HEK293 (cell line): ENCODE measurements around the gene MICU2.

ENCODE experiments used
- CTCF ChIA-PET: fragments of 350-600 bp; formaldehyde crosslinking; extraction: SDS; loops from one replicate; lab custom pipeline; 2021; ENCODE audit warnings: antibody characterized with exemption; lab: Yijun Ruan, JAX
- POLR2A ChIA-PET: fragments of 300-600 bp; formaldehyde crosslinking; extraction: SDS; loops from one replicate; lab custom pipeline; 2020; ENCODE audit warnings: antibody characterized with exemption, inconsistent platforms; lab: Yijun Ruan, JAX
- H3K27ac ChIP-seq: fragments of 200-500 bp; sonication (Bioruptor generic); 2 replicates; pipeline ENCODE4 v1.5.1; 2014; ENCODE audit warnings: low read depth, low read length, control low read depth, inconsistent platforms; ENCODE audit errors: extremely low read depth
- H3K36me3 ChIP-seq, 2 experiments: fragments of 200-500 bp in 1 of 2; sonication (Bioruptor generic) in 1 of 2; 1 replicate in 1 of 2; 2 replicates in 1 of 2; pipeline ENCODE4 v1.5.1; 2014 to 2017; ENCODE audit warnings: inconsistent platforms in 2 of 2, low read length in 2 of 2; ENCODE audit not compliant: control insufficient read depth in 2 of 2, insufficient read depth in 1 of 2
- H3K4me1 ChIP-seq: fragments of 200-500 bp; sonication (Bioruptor generic); 2 replicates; pipeline ENCODE4 v1.5.1; 2014; ENCODE audit warnings: mild to moderate bottlenecking, low read length, inconsistent platforms; ENCODE audit not compliant: control insufficient read depth, insufficient read depth
- H3K4me3 ChIP-seq: 2 replicates; pipeline ENCODE4 v1.5.1; 2011; ENCODE audit warnings: low read depth, mild to moderate bottlenecking, control low read depth, low read length, moderate library complexity
- H3K9me3 ChIP-seq: fragments of 200-500 bp; sonication (Bioruptor generic); 2 replicates; pipeline ENCODE4 v1.5.1; 2014; ENCODE audit warnings: low read depth, low read length, inconsistent platforms; ENCODE audit not compliant: control insufficient read depth, insufficient read depth
- KLF16 ChIP-seq: fragments of 450-650 bp; formaldehyde crosslinking; IDR thresholded peaks from 2 replicates; pipeline ENCODE4 v1.5.1; 2017; ENCODE audit warnings: missing biosample characterization, missing genetic modification characterization
- KLF9 ChIP-seq: fragments of 450-650 bp; formaldehyde crosslinking; IDR thresholded peaks from 2 replicates; pipeline ENCODE4 v1.5.1; 2016; ENCODE audit warnings: missing biosample characterization, missing genetic modification characterization, low read depth
- SCRT2 ChIP-seq: fragments of 450-650 bp; formaldehyde crosslinking; IDR thresholded peaks from 2 replicates; pipeline ENCODE4 v1.5.1; 2016; ENCODE audit warnings: missing biosample characterization, missing genetic modification characterization
- SP2 ChIP-seq: fragments of 450-650 bp; formaldehyde crosslinking; IDR thresholded peaks from 2 replicates; pipeline ENCODE4 v1.5.1; 2016; ENCODE audit warnings: missing biosample characterization, missing genetic modification characterization
- SP3 ChIP-seq: fragments of 450-650 bp; formaldehyde crosslinking; IDR thresholded peaks from 2 replicates; pipeline ENCODE4 v1.5.1; 2016; ENCODE audit warnings: missing biosample characterization, missing genetic modification characterization
- YY1 ChIP-seq: fragments of 450-650 bp; formaldehyde crosslinking; IDR thresholded peaks from 2 replicates; pipeline ENCODE4 v1.5.1; 2018; ENCODE audit warnings: missing biosample characterization, missing genetic modification characterization
- ZBTB48 ChIP-seq: fragments of 450-650 bp; formaldehyde crosslinking; IDR thresholded peaks from 2 replicates; pipeline ENCODE4 v1.5.1; 2016; ENCODE audit warnings: missing biosample characterization, missing genetic modification characterization
- ZNF202 ChIP-seq: fragments of 450-650 bp; formaldehyde crosslinking; IDR thresholded peaks from 2 replicates; pipeline ENCODE4 v1.5.1; 2016; ENCODE audit warnings: missing biosample characterization, missing genetic modification characterization, borderline replicate concordance
- ZNF23 ChIP-seq: fragments of 450-650 bp; formaldehyde crosslinking; IDR thresholded peaks from 2 replicates; pipeline ENCODE4 v1.5.1; 2016; ENCODE audit warnings: missing biosample characterization, missing genetic modification characterization, borderline replicate concordance
- ZNF335 ChIP-seq: fragments of 450-650 bp; formaldehyde crosslinking; conservative IDR thresholded peaks from 2 replicates; pipeline ENCODE4 v1.5.1; 2016; ENCODE audit warnings: missing biosample characterization, missing genetic modification characterization
- ZNF354C ChIP-seq: fragments of 450-650 bp; formaldehyde crosslinking; IDR thresholded peaks from 2 replicates; pipeline ENCODE4 v1.5.1; 2016; ENCODE audit warnings: missing biosample characterization, missing genetic modification characterization, low read depth, borderline replicate concordance
- ZNF366 ChIP-seq: fragments of 450-650 bp; formaldehyde crosslinking; conservative IDR thresholded peaks from 2 replicates; pipeline ENCODE4 v1.5.1; 2016; ENCODE audit warnings: missing biosample characterization, missing genetic modification characterization
- ZNF391 ChIP-seq: fragments of 450-650 bp; formaldehyde crosslinking; IDR thresholded peaks from 2 replicates; pipeline ENCODE4 v1.5.1; 2016; ENCODE audit warnings: low read depth, missing biosample characterization, missing genetic modification characterization, borderline replicate concordance
- ZNF510 ChIP-seq: fragments of 450-650 bp; formaldehyde crosslinking; IDR thresholded peaks from 2 replicates; pipeline ENCODE4 v1.5.1; 2018; ENCODE audit warnings: mild to moderate bottlenecking, missing genetic modification characterization, missing biosample characterization; ENCODE audit not compliant: insufficient replicate concordance
- ZNF521 ChIP-seq: fragments of 450-650 bp; formaldehyde crosslinking; IDR thresholded peaks from 2 replicates; pipeline ENCODE4 v1.5.1; 2017; ENCODE audit warnings: missing biosample characterization, mild to moderate bottlenecking, missing genetic modification characterization
- ZNF529 ChIP-seq: fragments of 450-650 bp; formaldehyde crosslinking; IDR thresholded peaks from 2 replicates; pipeline ENCODE4 v1.5.1; 2017; ENCODE audit warnings: missing genetic modification characterization, missing biosample characterization; ENCODE audit not compliant: insufficient replicate concordance
- ZNF561 ChIP-seq: fragments of 450-650 bp; IDR thresholded peaks from 2 replicates; pipeline ENCODE4 v1.5.1; 2018; ENCODE audit warnings: missing biosample characterization, missing genetic modification characterization, borderline replicate concordance
- ZNF76 ChIP-seq: fragments of 450-650 bp; formaldehyde crosslinking; IDR thresholded peaks from 2 replicates; pipeline ENCODE4; 2016; ENCODE audit warnings: low read depth, missing biosample characterization, missing genetic modification characterization, borderline replicate concordance
- ZNF776 ChIP-seq: fragments of 450-650 bp; formaldehyde crosslinking; IDR thresholded peaks from 2 replicates; pipeline ENCODE4 v1.5.0; 2017; ENCODE audit warnings: missing biosample characterization, missing genetic modification characterization, borderline replicate concordance
- ZXDB ChIP-seq: fragments of 450-650 bp; formaldehyde crosslinking; IDR thresholded peaks from 2 replicates; pipeline ENCODE4 v1.5.1; 2016; ENCODE audit warnings: missing biosample characterization, missing genetic modification characterization
- TF ChIP-seq, protein P1 (sequence below): fragments of 450-650 bp; formaldehyde crosslinking; IDR thresholded peaks from 2 replicates; pipeline ENCODE4 v1.5.1; 2017; ENCODE audit warnings: missing biosample characterization, missing genetic modification characterization
- TF ChIP-seq, protein P2 (sequence below): fragments of 450-650 bp; formaldehyde crosslinking; IDR thresholded peaks from 2 replicates; pipeline ENCODE4 v1.5.1; 2016; ENCODE audit warnings: missing biosample characterization, missing genetic modification characterization, borderline replicate concordance
- TF ChIP-seq, protein P3 (sequence below): fragments of 450-650 bp; formaldehyde crosslinking; IDR thresholded peaks from 2 replicates; pipeline ENCODE4 v1.5.1; 2017; ENCODE audit warnings: missing biosample characterization, missing genetic modification characterization
- TF ChIP-seq, protein P4 (sequence below): fragments of 450-650 bp; formaldehyde crosslinking; IDR thresholded peaks from 2 replicates; pipeline ENCODE4 v1.5.1; 2016; ENCODE audit warnings: missing biosample characterization, missing genetic modification characterization, low read depth
- TF ChIP-seq, protein P5 (sequence below): fragments of 450-650 bp; formaldehyde crosslinking; IDR thresholded peaks from 2 replicates; pipeline ENCODE4 v1.5.1; 2016; ENCODE audit warnings: missing biosample characterization, missing genetic modification characterization

MICU2 gene

DNA sequence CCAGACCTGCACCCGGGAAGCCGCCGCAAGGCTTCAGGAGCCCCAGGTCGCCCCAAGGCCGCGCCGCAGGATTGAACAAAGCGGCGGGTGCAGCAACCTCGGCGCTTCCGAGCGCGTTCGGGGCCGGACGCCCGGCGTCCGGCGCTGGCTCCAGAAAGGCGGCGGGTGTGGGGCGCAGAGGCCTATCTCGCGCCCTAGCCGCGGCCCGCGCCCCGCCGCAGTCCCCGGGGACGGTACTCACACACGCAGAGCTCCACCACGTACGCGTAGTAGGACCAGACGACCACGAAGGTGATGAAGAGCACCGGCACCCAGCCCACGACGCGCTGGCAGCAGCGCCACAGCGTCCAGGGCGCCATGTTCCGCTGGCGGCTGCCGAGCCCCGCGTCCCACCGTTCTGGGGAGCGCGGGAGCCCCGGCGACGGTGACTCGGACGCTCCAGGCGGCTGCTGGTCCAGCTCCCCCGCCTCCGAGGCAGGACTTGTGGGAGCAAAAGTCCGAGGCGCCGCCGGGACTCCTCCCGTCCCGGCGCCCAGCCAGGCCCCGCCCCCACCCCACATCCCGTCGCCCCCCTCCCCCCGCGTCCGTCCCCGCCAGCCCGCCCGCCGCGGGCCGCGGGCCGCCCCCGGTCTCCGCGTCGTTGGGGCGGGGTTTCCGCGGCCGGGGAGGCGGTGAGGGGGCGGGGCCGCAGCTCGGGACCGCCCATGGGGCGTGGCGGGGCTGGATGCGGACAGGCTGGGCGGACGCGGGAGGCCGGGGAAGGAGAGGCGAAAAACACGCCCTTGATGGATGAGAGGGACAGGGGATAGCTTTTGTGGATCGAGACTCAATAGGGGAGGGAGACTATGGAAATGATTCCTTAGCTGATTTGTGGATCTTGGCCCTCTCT, 144.9 kb downstream of the MICU2 start, which contains the start of gene ZDHHC20:
Gene ZDHHC20 (minus strand): TSS at position 491 of the 889 bp plus-strand sequence. CDS start 132 bp downstream, at position 359.
- ChIA-PET CTCF (interaction anchor here (0.6 to 1.5 kb wide), 6 partner anchors 17 to 638 kb away, joined by 3 to 5 read pairs (median 4); no protein-coding TSS in a partner anchor), POLR2A (interaction anchor here (1.3 kb wide), 1 partner anchor 161 kb away, joined by 4 read pairs; no protein-coding TSS in a partner anchor)
- H3K36me3 ChIP-seq, result no peaks in the 10 kb centered on the region
- H3K9me3 ChIP-seq, result no peaks in the 10 kb centered on the region
- peak within 1 kb of the TSS; percentile 96 for H3K4me3 ChIP-seq
- peak within 1 kb of the TSS; percentile 93 for H3K27ac ChIP-seq
- H3K4me1 ChIP-seq, result no peaks in the 10 kb centered on the region
- TF ChIP-seq YY1 (peak; percentile 57; the same call in 1 of the 2 replicates), ZNF366 (peak; percentile 38; the same call in 1 of the 2 replicates), ZBTB48 (tag by site-specific recombination) (no peak), ZNF391 (tag by site-specific recombination) (0 out of 2 replicates have a peak, but pooled peaks have one; percentile 24), ZNF521 (no peak), ZNF529 (tag by site-specific recombination) (no peak), SP2 (peak; percentile 56; the same call in 1 of the 2 replicates), ZNF202 (tag by site-specific recombination) (no peak), KLF9 (tag by site-specific recombination) (peak; percentile 30; the same call in 1 of the 2 replicates), ZXDB (0 out of 2 replicates have a peak, but pooled peaks have one; percentile 16), ZNF561 (tag by site-specific recombination) (peak; percentile 44; the same call in 1 of the 2 replicates), ZNF776 (tag by site-specific recombination) (no peak), ZNF335 (peak; percentile 26; the same call in 1 of the 2 replicates), SP3 (tag by site-specific recombination) (peak; percentile 78), KLF16 (tag by site-specific recombination) (0 out of 2 replicates have a peak, but pooled peaks have one; percentile 32), ZNF23 (tag by site-specific recombination) (no peak), SCRT2 (tag by site-specific recombination) (peak; percentile 64; the same call in 1 of the 2 replicates), ZNF76 (tag by site-specific recombination) (peak; percentile 50; the same call in 1 of the 2 replicates), ZNF510 (tag by site-specific recombination) (no peak), ZNF354C (tag by site-specific recombination) (no peak)
- TF ChIP-seq, protein P1, sequence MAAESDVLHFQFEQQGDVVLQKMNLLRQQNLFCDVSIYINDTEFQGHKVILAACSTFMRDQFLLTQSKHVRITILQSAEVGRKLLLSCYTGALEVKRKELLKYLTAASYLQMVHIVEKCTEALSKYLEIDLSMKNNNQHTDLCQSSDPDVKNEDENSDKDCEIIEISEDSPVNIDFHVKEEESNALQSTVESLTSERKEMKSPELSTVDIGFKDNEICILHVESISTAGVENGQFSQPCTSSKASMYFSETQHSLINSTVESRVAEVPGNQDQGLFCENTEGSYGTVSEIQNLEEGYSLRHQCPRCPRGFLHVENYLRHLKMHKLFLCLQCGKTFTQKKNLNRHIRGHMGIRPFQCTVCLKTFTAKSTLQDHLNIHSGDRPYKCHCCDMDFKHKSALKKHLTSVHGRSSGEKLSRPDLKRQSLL (tag by site-specific recombination), result 0 out of 2 replicates have a peak, but pooled peaks have one; percentile 55
- TF ChIP-seq, protein P2, sequence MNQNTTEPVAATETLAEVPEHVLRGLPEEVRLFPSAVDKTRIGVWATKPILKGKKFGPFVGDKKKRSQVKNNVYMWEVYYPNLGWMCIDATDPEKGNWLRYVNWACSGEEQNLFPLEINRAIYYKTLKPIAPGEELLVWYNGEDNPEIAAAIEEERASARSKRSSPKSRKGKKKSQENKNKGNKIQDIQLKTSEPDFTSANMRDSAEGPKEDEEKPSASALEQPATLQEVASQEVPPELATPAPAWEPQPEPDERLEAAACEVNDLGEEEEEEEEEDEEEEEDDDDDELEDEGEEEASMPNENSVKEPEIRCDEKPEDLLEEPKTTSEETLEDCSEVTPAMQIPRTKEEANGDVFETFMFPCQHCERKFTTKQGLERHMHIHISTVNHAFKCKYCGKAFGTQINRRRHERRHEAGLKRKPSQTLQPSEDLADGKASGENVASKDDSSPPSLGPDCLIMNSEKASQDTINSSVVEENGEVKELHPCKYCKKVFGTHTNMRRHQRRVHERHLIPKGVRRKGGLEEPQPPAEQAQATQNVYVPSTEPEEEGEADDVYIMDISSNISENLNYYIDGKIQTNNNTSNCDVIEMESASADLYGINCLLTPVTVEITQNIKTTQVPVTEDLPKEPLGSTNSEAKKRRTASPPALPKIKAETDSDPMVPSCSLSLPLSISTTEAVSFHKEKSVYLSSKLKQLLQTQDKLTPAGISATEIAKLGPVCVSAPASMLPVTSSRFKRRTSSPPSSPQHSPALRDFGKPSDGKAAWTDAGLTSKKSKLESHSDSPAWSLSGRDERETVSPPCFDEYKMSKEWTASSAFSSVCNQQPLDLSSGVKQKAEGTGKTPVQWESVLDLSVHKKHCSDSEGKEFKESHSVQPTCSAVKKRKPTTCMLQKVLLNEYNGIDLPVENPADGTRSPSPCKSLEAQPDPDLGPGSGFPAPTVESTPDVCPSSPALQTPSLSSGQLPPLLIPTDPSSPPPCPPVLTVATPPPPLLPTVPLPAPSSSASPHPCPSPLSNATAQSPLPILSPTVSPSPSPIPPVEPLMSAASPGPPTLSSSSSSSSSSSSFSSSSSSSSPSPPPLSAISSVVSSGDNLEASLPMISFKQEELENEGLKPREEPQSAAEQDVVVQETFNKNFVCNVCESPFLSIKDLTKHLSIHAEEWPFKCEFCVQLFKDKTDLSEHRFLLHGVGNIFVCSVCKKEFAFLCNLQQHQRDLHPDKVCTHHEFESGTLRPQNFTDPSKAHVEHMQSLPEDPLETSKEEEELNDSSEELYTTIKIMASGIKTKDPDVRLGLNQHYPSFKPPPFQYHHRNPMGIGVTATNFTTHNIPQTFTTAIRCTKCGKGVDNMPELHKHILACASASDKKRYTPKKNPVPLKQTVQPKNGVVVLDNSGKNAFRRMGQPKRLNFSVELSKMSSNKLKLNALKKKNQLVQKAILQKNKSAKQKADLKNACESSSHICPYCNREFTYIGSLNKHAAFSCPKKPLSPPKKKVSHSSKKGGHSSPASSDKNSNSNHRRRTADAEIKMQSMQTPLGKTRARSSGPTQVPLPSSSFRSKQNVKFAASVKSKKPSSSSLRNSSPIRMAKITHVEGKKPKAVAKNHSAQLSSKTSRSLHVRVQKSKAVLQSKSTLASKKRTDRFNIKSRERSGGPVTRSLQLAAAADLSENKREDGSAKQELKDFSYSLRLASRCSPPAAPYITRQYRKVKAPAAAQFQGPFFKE, result no peak
- TF ChIP-seq, protein P3, sequence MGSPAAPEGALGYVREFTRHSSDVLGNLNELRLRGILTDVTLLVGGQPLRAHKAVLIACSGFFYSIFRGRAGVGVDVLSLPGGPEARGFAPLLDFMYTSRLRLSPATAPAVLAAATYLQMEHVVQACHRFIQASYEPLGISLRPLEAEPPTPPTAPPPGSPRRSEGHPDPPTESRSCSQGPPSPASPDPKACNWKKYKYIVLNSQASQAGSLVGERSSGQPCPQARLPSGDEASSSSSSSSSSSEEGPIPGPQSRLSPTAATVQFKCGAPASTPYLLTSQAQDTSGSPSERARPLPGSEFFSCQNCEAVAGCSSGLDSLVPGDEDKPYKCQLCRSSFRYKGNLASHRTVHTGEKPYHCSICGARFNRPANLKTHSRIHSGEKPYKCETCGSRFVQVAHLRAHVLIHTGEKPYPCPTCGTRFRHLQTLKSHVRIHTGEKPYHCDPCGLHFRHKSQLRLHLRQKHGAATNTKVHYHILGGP (tag by site-specific recombination), result no peak
- TF ChIP-seq, protein P4, sequence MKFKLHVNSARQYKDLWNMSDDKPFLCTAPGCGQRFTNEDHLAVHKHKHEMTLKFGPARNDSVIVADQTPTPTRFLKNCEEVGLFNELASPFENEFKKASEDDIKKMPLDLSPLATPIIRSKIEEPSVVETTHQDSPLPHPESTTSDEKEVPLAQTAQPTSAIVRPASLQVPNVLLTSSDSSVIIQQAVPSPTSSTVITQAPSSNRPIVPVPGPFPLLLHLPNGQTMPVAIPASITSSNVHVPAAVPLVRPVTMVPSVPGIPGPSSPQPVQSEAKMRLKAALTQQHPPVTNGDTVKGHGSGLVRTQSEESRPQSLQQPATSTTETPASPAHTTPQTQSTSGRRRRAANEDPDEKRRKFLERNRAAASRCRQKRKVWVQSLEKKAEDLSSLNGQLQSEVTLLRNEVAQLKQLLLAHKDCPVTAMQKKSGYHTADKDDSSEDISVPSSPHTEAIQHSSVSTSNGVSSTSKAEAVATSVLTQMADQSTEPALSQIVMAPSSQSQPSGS (tag by site-specific recombination), result no peak
- TF ChIP-seq, protein P5, sequence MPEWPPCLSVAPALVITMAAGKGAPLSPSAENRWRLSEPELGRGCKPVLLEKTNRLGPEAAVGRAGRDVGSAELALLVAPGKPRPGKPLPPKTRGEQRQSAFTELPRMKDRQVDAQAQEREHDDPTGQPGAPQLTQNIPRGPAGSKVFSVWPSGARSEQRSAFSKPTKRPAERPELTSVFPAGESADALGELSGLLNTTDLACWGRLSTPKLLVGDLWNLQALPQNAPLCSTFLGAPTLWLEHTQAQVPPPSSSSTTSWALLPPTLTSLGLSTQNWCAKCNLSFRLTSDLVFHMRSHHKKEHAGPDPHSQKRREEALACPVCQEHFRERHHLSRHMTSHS (tag by site-specific recombination), result no peak
